Heart left ventricle (tissue), 16 donors: ENCODE results near the gene MTF1. TPM values are rescaled to one million over a fixed set of nuclear protein-coding genes. Genes with fewer than 3 reads are reported as not detected.

Experiments
- ATAC-seq, 4 donors: fragments of 200-7000 bp; cut with Tn5 transposase; one replicate each; pipeline ENCODE4 v1.9.1; 2020 to 2022; ENCODE audit warnings: moderate library complexity in 4 of 4, mild to moderate bottlenecking in 3 of 4, moderate number of reproducible peaks in 1 of 4
- DNase-seq, 5 donors: peaks; one replicate each; pipeline ENCODE4 v3.0.0-alpha.2; 2020
- H3K27ac ChIP-seq, 12 donors: fragments of 200-600 bp; sonication (generic) in 4 of 12; one replicate each; pipeline versions ENCODE4 v1.5.0 to v1.8.0; 2016 to 2022; ENCODE audit warnings: mild to moderate bottlenecking in 2 of 12
- H3K27me3 ChIP-seq, 9 donors: fragments of 200-600 bp; sonication (generic) in 2 of 9; one replicate each; pipeline versions ENCODE4 v1.5.1 to v1.8.0; 2016 to 2022; ENCODE audit warnings: mild to moderate bottlenecking in 3 of 9
- H3K36me3 ChIP-seq, 9 donors: fragments of 200-600 bp; sonication (generic) in 2 of 9; one replicate each; pipeline versions ENCODE4 v1.5.0 to v1.8.0; 2018 to 2022; ENCODE audit warnings: mild to moderate bottlenecking in 2 of 9
- H3K4me1 ChIP-seq, 12 donors: fragments of 200-600 bp; sonication (generic) in 4 of 12; one replicate each; pipeline versions ENCODE4 v1.5.0 to v1.8.0; 2016 to 2022; ENCODE audit warnings: mild to moderate bottlenecking in 3 of 12
- H3K4me3 ChIP-seq, 12 donors: fragments of 200-600 bp; sonication (generic) in 4 of 12; one replicate each; pipeline versions ENCODE4 v1.5.0 to v1.8.0; 2017 to 2022; ENCODE audit warnings: mild to moderate bottlenecking in 9 of 12, moderate library complexity in 4 of 12
- H3K9me3 ChIP-seq, 12 donors: fragments of 200-600 bp; sonication (generic) in 4 of 12; one replicate each; pipeline versions ENCODE4 v1.5.0 to v1.8.0; 2016 to 2022; ENCODE audit warnings: mild to moderate bottlenecking in 1 of 12
- CTCF ChIP-seq, 12 donors: fragments of 200-600 bp; sonication (generic) in 4 of 12; IDR thresholded peaks; one replicate each; pipeline versions ENCODE4 v1.5.0 to v1.8.0; 2018 to 2022; ENCODE audit warnings: antibody characterized with exemption in 12 of 12, mild to moderate bottlenecking in 5 of 12
- POLR2A ChIP-seq, 2 donors: fragments of 450-650 bp; IDR thresholded peaks; one replicate each; pipeline ENCODE4 v1.6.1; 2017; ENCODE audit warnings: antibody characterized with exemption in 2 of 2, mild to moderate bottlenecking in 2 of 2, moderate library complexity in 2 of 2
- WGBS, 4 donors: extraction: QIAGEN DNeasy Blood & Tissue Kit in 2 of 4; methylation state at CpG; one replicate each; pipeline versions ENCODE4 v1.1.5 to v1.1.7; 2013 to 2018; 5-methylcytosine and 5-hydroxymethylcytosine counted together
- intact Hi-C, 10 donors: fragments of 100-400 bp; cut with DNase I; formaldehyde crosslinking; loops; one replicate each; pipeline versions ENCODE4 v1.11.1 to v1.14.2; 2022
- polyA plus RNA-seq, 2 donors: library from polyadenylated mRNA; stranded (reverse); fragments of 200-250 nt; gene quantifications; one replicate each; pipeline ENCODE4 v1.2.3, GENCODE V29; 2013
- total RNA-seq, 9 donors: library from RNA; depleted of rRNA in 2 of 9; stranded (reverse); fragments of >200 nt in 2 of 9; fragmentation: NEBNext Ultra II Directional in 3 of 9; extraction: Animal tissue kit (Norgen Biotek cat#: 25700) in 3 of 9; gene quantifications; one replicate each; pipeline versions ENCODE4 v1.1.0 to v1.2.4, GENCODE V29; 2016 to 2023
- donor health status: ischemic (EF 13 %, LVEDD 7.1; RV severe dilation, severe dysfunction).
- donor health status: healthy with polysubstance abuse.
- donor health status: DM: no; HTN: yes; CAD: no.
- donor health status: DM: no; HTN: no; CAD: no.
- donor health status: ischemic (EF 25% LVEDD 6.9; RV normal size, moderate dysfunction).
- donor health status: ischemic (EF 25% LVEDD 5.7; RV mildly dilated, moderate dysfunction).
- donor health status: healthy.
- donor health status: DM: yes; HTN: yes; CAD: no.
- donor health status: ischemic (EF 35%, LVEDD 5.7; RV mildly dilated, moderate dysfunction).
- donor health status: nonischemic (EF 11% LVEDD 7.7; RV severe dilation, severe dysfunction).
- donor health status: DM: yes; HTN: yes; CAD: no.
- donor health status: PGD.
- donor health status: ischemic (EF 29% LVEDD 5.4; RV normal size, mild dysfunction).
- donor health status: nonischemic (EF 23%, LVEDD 6.1; RV moderate dilation, normal function).

MTF1 gene
- total and polyA plus RNA-seq, 11 donors: 1.7 to 19.5 (median 12.0) TPM

- TF ChIP-seq POLR2A (IDR thresholded peaks at IDR 0.05): no peak
- no peak for TF ChIP-seq CTCF (IDR thresholded peaks at IDR 0.05)
- DNase-seq (no peak), ATAC-seq (no peak)
- Histone ChIP-seq H3K36me3 (peaks cover 0 to 38% (median 25%) of the 10 kb centered on the region in 9 donors), H3K4me1 (peaks cover 8 to 41% (median 28%) of the 10 kb centered on the region in 12 donors), H3K27me3 (no peaks in the 10 kb centered on the region), H3K4me3 (no peak overlapping the region), H3K27ac (peak overlapping the region in 4 of 12 donors; percentile 93 to 97 (median 96)), H3K9me3 (no peaks in the 10 kb centered on the region)
- intact Hi-C loops: loop anchor here in 8 of 10 donors (2.0 to 10.0 kb wide), 8 partner anchors 45 to 215 kb away; partner anchors contain the start of genes CDCA8 (in 6 of the 8), MTF1 (in 4 of the 8) and GNL2 (in 1 of the 8)
- 43 to 55% (median 50%) methylated on average over 2 of the region's 2 CpGs for WGBS, 4 donors
These were observed 49.5 kb downstream of the MTF1 start for GRCh38 chr1:37809942-37810341.

- ATAC-seq (peak; percentile 68 to 90 (median 86)), DNase-seq (peak; percentile 72 to 81 (median 76))
- no peaks in the 10 kb centered on the region for H3K9me3 ChIP-seq
- 1 to 14% (median 2%) methylated on average over 10 to 54 of the region's 54 CpGs for WGBS, 4 donors
- H3K4me3 ChIP-seq: peak overlapping the region; percentile 72 to 99 (median 91)
- H3K27ac ChIP-seq: peak overlapping the region; percentile 90 to 99 (median 96)
- TF ChIP-seq CTCF (IDR thresholded peaks at IDR 0.05): no peak
- no peak for TF ChIP-seq POLR2A (IDR thresholded peaks at IDR 0.05)
- peaks cover 8 to 41% (median 28%) of the 10 kb centered on the region in 12 donors for H3K4me1 ChIP-seq
- intact Hi-C loops: loop anchor here in 9 of 10 donors (1.0 to 10.0 kb wide), 8 partner anchors 46 to 214 kb away; partner anchors contain the start of genes CDCA8 (in 6 of the 9), MTF1 (in 5 of the 9) and GNL2 (in 1 of the 9)
- H3K27me3 ChIP-seq: no peaks in the 10 kb centered on the region
- peaks cover 0 to 41% (median 31%) of the 10 kb centered on the region in 9 donors for H3K36me3 ChIP-seq
These were observed 50.7 kb downstream of the MTF1 start for GRCh38 chr1:37808369-37809319.

GRCh38 chr1:37807555-37808368 is 51.6 kb downstream of the MTF1 start, which contains the start of the genes C1orf122 and YRDC:
C1orf122 (plus strand) TSS chr1:37807790; CDS start chr1:37808405, 615 bp downstream.
YRDC (minus strand) TSS chr1:37808208; CDS start chr1:37808180, 28 bp downstream.
- peaks cover 8 to 41% (median 28%) of the 10 kb centered on the region in 12 donors for H3K4me1 ChIP-seq
- intact Hi-C loops: loop anchor here in 9 of 10 donors (1.0 to 10.0 kb wide), 8 partner anchors 47 to 213 kb away; partner anchors contain the start of genes CDCA8 (in 6 of the 9), MTF1 (in 5 of the 9) and GNL2 (in 1 of the 9)

More at GRCh38 chr1:37807555-37808368, 51.6 kb downstream of the MTF1 start, which contains the start of the genes C1orf122 and YRDC:
- Histone ChIP-seq H3K9me3 (no peaks in the 10 kb centered on the region), H3K27me3 (no peaks in the 10 kb centered on the region), H3K36me3 (peaks cover 0 to 50% (median 40%) of the 10 kb centered on the region in 9 donors), H3K27ac (peak within 1 kb of the TSS; percentile 90 to 99 (median 96)), H3K4me3 (peak within 1 kb of the TSS; percentile 72 to 99 (median 91))
- peak; percentile 94 to 97 (median 96) for DNase-seq
- peak; percentile 91 to 96 (median 96) for ATAC-seq
- WGBS, 4 donors: 0 to 1% (median 0%) methylated on average over 11 to 95 of the region's 95 CpGs
- TF ChIP-seq CTCF (IDR thresholded peaks at IDR 0.05): no peak
- TF ChIP-seq POLR2A (IDR thresholded peaks at IDR 0.05): peak in 1 of 2 donors; percentile 72
